Astrocyte of the cerebellum (primary cell): ENCODE results near the gene DCPS.

Source experiments
- DNase-seq: peaks from one replicate; pipeline ENCODE4 v3.0.0-alpha.2; 2011; ENCODE audit warnings: low read depth
- H3K4me3 ChIP-seq: 2 replicates; pipeline ENCODE4 v1.5.1; 2011; ENCODE audit warnings: mild to moderate bottlenecking, low read depth, low read length, moderate library complexity
- in situ Hi-C: cut with HindIII; loops from 2 replicates; pipeline ENCODE4 v1.10.0; 2017; ENCODE audit warnings: low sequenced_read_pairs
- TF ChIP-seq, protein P1 (sequence below): IDR thresholded peaks from 2 replicates; pipeline ENCODE4 v1.5.1; 2012; ENCODE audit warnings: low read length, low read depth, moderate library complexity, mild to moderate bottlenecking; ENCODE audit errors: missing control alignments

The DCPS gene

DNA sequence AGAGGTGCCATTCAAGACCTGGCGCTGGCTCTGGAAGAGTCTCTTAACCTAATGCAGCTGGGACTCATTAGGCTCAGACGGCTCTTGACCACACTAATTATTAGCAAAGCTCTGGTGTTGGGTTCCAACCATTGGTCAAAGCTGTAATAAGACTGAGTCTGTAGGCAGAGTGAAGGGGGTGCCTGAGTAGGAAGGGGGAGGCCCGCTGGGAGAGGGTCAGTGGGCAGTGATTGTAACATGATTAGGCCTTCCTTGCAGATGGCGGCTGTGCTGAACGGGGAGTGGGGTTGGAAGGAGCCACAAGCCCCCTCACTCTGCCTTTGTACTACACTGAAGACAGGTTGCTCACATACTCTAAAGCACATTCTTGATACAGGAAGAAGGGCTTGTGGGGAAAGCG lies 40.4 kb upstream of the DCPS start:
- in situ Hi-C loops, result no loop called here
- DNase-seq, result no peak
- no peak overlapping the region for H3K4me3 ChIP-seq
- TF ChIP-seq, protein P1, sequence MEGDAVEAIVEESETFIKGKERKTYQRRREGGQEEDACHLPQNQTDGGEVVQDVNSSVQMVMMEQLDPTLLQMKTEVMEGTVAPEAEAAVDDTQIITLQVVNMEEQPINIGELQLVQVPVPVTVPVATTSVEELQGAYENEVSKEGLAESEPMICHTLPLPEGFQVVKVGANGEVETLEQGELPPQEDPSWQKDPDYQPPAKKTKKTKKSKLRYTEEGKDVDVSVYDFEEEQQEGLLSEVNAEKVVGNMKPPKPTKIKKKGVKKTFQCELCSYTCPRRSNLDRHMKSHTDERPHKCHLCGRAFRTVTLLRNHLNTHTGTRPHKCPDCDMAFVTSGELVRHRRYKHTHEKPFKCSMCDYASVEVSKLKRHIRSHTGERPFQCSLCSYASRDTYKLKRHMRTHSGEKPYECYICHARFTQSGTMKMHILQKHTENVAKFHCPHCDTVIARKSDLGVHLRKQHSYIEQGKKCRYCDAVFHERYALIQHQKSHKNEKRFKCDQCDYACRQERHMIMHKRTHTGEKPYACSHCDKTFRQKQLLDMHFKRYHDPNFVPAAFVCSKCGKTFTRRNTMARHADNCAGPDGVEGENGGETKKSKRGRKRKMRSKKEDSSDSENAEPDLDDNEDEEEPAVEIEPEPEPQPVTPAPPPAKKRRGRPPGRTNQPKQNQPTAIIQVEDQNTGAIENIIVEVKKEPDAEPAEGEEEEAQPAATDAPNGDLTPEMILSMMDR, result no peak

DNA sequence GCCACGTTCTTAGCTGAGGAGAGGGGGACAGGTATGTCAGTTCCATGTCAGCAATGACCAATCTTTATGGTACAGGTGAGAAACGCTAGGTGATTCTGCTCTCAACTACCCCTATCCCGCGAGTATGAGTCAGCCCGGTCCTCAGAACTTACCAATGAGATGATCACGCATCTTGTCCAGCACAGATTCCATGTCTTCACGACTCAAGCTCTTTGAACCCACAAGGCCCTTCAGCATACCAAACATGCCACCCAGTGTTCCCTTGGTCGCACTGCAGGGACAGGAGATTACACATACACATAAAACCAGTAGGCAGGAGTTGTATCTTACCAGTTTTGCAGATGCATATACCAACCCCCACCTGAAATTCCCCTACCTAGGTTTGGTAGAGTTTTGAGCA lies 38.0 kb upstream of the DCPS start:
- in situ Hi-C loops, result no loop called here
- H3K4me3 ChIP-seq, result no peak overlapping the region
- no peak for DNase-seq
- TF ChIP-seq, protein P1, result no peak

DNA sequence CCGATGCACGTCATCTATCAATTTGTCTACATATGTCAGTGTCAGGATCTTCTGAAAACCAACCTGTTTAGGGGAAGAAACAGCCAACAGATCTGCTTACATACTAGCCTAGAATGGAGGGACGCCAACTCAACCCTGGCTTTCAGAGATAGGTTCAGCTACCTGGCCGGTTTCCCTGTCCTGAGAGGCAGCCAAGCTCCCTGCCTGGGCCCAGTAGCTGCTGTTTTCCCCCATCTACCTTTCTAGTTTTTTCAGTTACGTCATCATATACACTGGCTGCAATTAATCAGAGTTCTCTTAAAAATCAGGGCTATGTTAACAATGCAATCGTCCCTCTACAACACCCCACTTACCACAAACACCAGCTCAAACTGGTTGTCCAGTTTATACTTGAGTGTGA lies 36.2 kb upstream of the DCPS start:
- H3K4me3 ChIP-seq, result peak overlapping the region; percentile 97
- TF ChIP-seq, protein P1, result no peak
- in situ Hi-C loops, result no loop called here
- no peak for DNase-seq

DNA sequence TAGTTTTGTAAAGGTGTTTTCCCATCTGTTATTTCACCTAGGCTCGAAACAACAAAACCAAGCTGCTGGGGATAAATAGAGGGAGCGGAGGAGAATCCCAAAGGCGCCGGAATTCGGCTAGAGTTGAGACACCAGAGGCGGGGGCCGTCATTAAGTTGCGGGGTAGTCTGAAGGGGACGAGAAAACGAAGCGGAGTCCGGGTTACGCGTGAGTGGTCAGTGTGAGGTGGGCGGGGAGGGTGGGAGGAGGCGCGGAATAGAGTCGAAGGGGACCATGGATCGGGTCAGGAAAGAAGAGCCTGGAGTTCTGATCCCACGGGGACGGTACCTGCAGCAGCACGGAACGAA lies 35.5 kb upstream of the DCPS start:
- TF ChIP-seq, protein P1, result no peak
- peak overlapping the region; percentile 97 for H3K4me3 ChIP-seq
- no peak for DNase-seq
- in situ Hi-C loops, result no loop called here

DNA sequence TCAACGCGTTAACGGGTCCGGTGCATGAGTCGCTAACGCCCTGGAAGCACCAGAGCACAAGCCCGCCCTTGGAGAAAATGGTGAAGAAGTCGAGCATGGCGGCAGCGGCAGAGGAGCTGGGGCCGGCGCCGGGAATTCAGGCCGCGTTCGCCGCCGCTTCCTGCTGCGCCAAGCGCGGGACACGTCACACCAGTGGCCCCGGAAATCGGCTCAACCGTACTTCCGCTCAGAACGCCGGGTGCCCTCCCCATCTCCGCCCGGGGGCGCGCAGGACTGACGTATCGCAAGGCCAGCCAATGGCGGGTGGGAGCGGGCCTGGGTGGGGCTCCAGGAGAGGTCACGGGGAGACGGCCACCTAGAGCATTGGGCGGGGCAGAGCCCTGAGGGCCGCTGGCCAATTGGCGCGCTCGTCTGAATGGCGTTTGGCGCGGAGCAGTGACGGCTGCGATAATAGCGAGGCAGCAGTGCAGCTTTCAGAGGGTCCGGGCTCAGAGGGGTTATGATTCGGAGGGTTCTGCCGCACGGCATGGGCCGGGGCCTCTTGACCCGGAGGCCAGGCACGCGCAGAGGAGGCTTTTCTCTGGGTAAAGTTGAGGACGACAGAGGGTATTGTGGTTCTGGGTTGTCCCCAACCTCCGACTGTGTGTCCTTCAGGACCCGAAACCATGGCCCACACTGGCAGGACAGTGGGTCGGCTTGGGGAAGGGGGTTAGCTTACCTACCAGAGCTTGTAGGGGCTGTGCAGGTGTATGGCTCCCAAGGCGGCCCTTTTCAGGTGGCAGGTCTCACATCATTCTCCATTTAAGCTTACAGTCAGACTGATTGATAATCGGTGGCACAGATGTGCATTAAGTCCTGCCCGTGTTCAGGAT lies 34.9 kb upstream of the DCPS start, which contains the start of the genes FOXRED1 and SRPRA:
TSS of gene FOXRED1 (plus strand) at position 447 of the 872 bp plus-strand sequence. CDS start at position 500, 53 bp downstream.
TSS of gene SRPRA (minus strand) at position 188 of the 872 bp plus-strand sequence. CDS start at position 97, 91 bp downstream.
- in situ Hi-C loops, result no loop called here
- peak; percentile 97 for DNase-seq
- peak within 1 kb of the TSS; percentile 97 for H3K4me3 ChIP-seq
- TF ChIP-seq, protein P1, result no peak

DNA sequence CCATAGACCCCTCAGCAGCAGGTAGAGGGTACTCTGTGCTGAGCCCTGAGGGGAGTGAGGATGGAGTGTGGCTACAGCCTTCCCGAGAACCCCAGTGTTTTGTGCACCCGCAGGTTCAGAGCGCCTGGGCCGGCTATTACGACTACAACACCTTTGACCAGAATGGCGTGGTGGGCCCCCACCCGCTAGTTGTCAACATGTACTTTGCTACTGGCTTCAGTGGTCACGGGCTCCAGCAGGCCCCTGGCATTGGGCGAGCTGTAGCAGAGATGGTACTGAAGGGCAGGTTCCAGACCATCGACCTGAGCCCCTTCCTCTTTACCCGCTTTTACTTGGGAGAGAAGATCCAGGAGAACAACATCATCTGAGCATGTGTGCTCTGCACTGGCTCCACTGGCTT lies 26.5 kb upstream of the DCPS start:
- H3K4me3 ChIP-seq, result no peak overlapping the region
- DNase-seq, result no peak
- TF ChIP-seq, protein P1, result no peak
- in situ Hi-C loops, result no loop called here
